Adrenal gland (tissue), 12 donors: ENCODE results near the gene BRSK2. TPM values are rescaled to one million over a fixed set of nuclear protein-coding genes. Genes with fewer than 3 reads are reported as not detected.

Experiments used
- DNase-seq, 7 donors: peaks; one replicate each; pipeline ENCODE4 v3.0.0-alpha.2; 2019 to 2020
- H3K27ac ChIP-seq, 5 donors: fragments of 200-600 bp; sonication (generic) in 4 of 5; 1 replicate in 3 of 5; 2 replicates in 2 of 5; pipeline versions ENCODE4 v1.5.1 to v1.8.0; 2016 to 2020; ENCODE audit warnings: mild to moderate bottlenecking in 1 of 5
- H3K27me3 ChIP-seq: fragments of 200-600 bp; 2 replicates; pipeline ENCODE4 v1.8.0; 2021
- H3K36me3 ChIP-seq, 2 donors: fragments of 200-600 bp; replicated peaks in 1 of 2; 1 replicate in 1 of 2; 2 replicates in 1 of 2; pipeline versions ENCODE4 v1.5.1 to v1.8.0; 2018 to 2022
- H3K4me1 ChIP-seq, 2 donors: fragments of 200-600 bp; replicated peaks in 1 of 2; 1 replicate in 1 of 2; 2 replicates in 1 of 2; pipeline versions ENCODE4 v1.5.1 to v1.8.0; 2018 to 2021
- H3K4me3 ChIP-seq, 4 donors: fragments of 200-600 bp; sonication (generic) in 3 of 4; one replicate each; pipeline ENCODE4 v1.5.1; 2016 to 2018
- H3K9me3 ChIP-seq, 3 donors: fragments of 200-600 bp; sonication (generic) in 1 of 3; replicated peaks in 1 of 3; 1 replicate in 2 of 3; 2 replicates in 1 of 3; pipeline versions ENCODE4 v1.5.1 to v1.8.0; 2016 to 2021
- CTCF ChIP-seq, 6 experiments: fragments of 450-650 bp in 4 of 6; fragments of 200-600 bp in 2 of 6; sonication (generic) in 1 of 6; IDR thresholded peaks; 1 replicate in 5 of 6; 2 replicates in 1 of 6; pipeline versions ENCODE4 v1.5.1 to v1.8.0; 2016 to 2021; ENCODE audit warnings: antibody characterized with exemption in 6 of 6, mild to moderate bottlenecking in 2 of 6, moderate library complexity in 1 of 6
- POLR2A ChIP-seq, 2 donors: fragments of 450-650 bp; IDR thresholded peaks; one replicate each; pipeline ENCODE4 v1.6.1; 2017; ENCODE audit warnings: antibody characterized with exemption in 2 of 2, mild to moderate bottlenecking in 2 of 2, moderate library complexity in 1 of 2
- WGBS, 4 donors: extraction: QIAGEN DNeasy Blood & Tissue Kit in 2 of 4; methylation state at CpG; one replicate each; pipeline versions ENCODE4 v1.1.5 to v1.1.7; 2013 to 2017; 5-methylcytosine and 5-hydroxymethylcytosine counted together
- intact Hi-C, 2 donors: fragments of 100-400 bp; cut with DNase I; formaldehyde crosslinking; loops; one replicate each; pipeline versions ENCODE4 v1.14.1 to v1.15.0; 2022 to 2023
- polyA plus RNA-seq, 3 donors: library from polyadenylated mRNA; stranded (reverse); fragments of 200-250 nt in 2 of 3; fragments of 350-450 nt in 1 of 3; fragmentation: Illumina TruSeq in 1 of 3; extraction: RNeasy Lipid Tissue Mini Kit (QIAGEN cat#74804) in 1 of 3; gene quantifications; one replicate each; pipeline ENCODE4 v1.2.3, GENCODE V29; 2013 to 2014
- total RNA-seq, 9 donors: library from RNA; depleted of rRNA in 4 of 9; stranded (reverse); fragments of >200 nt in 4 of 9; fragments of 120-200 nt in 1 of 9; fragmentation: NEBNext Ultra II Directional in 1 of 9; extraction: Animal tissue kit (Norgen Biotek cat#: 25700) in 1 of 9; gene quantifications; one replicate each; pipeline versions ENCODE4 v1.1.0 to v1.2.4, GENCODE V29; 2013 to 2023
- donor health status: healthy with polysubstance abuse.
- donor health status: Bipolar disorder and iron deficiency.
- donor health status: DM: yes; HTN: yes; CAD: no.
- donor health status: DM: no; HTN: no; CAD: no.
- donor health status: DM: no; HTN: no; CAD: no.
- donor health status: DM: yes; HTN: yes; CAD: no.

The BRSK2 gene
- total and polyA plus RNA-seq, 12 donors = 0.18 to 24.5 (median 1.4) TPM; not detected in 1

DNA sequence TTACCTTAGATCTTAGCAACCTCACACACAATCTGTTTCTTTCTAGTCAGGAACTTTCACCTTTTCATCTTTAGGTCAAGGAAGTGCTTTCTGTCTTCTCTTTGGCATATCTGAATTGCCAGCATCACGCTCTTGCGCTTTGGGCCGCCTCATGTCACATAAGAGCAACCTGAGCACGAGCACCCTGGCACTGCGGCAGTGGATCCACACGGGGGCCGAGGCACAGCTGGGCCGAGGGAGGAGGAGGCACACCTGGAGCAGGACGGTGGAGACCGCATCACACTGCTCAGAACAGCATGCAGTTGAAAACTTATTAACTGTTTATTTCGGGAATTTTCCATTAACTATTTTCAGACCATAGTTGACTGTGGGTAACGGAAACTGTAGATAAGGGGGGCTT, 86.1 kb downstream of the BRSK2 start:
- Histone ChIP-seq H3K9me3 (no peaks in the 10 kb centered on the region), H3K27me3 (no peaks in the 10 kb centered on the region), H3K27ac (no peak overlapping the region), H3K4me1 (no peaks in the 10 kb centered on the region), H3K36me3 (peaks cover 0 to 51% of the 10 kb centered on the region in 2 donors), H3K4me3 (no peak overlapping the region)
- WGBS, 4 donors = 90 to 98% (median 96%) methylated on average over 12 of the region's 12 CpGs
- TF ChIP-seq CTCF (IDR thresholded peaks at IDR 0.05) (no peak), POLR2A (IDR thresholded peaks at IDR 0.05) (no peak)
- no peak for DNase-seq
- intact Hi-C loops = loop anchor here in 1 of 2 donors (10.0 kb wide), 1 partner anchor 61 kb away; no protein-coding TSS in a partner anchor

DNA sequence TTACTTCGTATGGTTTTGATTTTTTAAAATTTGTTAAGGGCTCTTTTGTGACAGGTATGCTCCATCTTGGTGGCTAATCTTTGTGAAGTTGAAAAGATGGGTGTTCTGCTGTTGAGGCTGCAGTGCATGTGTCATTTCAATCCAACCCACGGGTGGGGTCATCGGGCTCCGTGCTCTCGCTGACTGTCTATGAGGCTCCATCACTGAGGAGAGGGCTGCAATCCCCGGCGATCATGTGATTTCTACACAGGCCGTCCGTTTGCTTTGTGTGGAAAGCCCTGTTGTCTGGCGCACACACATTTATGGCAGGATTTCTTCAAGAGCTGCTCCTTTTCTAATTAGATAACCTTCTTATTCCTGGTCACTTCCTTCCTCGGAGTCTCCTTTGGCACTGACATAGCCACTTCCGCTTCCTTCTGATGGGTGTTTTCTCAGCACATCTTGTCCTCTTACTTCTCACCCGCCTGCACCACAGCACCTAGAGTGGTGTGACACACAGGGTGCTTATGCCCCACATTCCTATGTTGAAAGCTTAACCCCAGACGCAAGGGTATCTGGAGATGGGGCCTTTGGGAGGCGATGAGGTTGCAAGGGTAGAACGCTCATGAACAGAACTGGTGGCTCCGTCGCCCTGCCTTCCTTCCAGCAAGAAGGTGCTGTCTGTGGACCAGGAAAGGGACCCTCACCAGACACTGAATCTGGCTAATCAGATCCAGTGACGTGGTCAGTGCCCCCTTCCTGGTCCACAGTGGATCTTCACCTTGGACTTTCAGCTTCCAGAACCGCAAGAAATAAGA, 87.4 kb downstream of the BRSK2 start:
- DNase-seq = no peak

GRCh38 chr11:1478011-1478410, 88.3 kb downstream of the BRSK2 start:
- TF ChIP-seq POLR2A (IDR thresholded peaks at IDR 0.05) = no peak
- no peak for TF ChIP-seq CTCF (IDR thresholded peaks at IDR 0.05)
- H3K4me3 ChIP-seq = no peak overlapping the region
- intact Hi-C loops = loop anchor here in 1 of 2 donors (10.0 kb wide), 1 partner anchor 63 kb away; no protein-coding TSS in a partner anchor
- 93 to 98% (median 95%) methylated on average over 12 to 13 of the region's 13 CpGs for whole genome bisulfite sequencing, 4 donors
- no peaks in the 10 kb centered on the region for H3K27me3 ChIP-seq
- H3K27ac ChIP-seq = no peak overlapping the region
- no peak for DNase-seq
- peaks cover 0 to 43% of the 10 kb centered on the region in 2 donors for H3K36me3 ChIP-seq
- H3K4me1 ChIP-seq = peaks cover 0 to 5% of the 10 kb centered on the region in 2 donors
- H3K9me3 ChIP-seq = no peaks in the 10 kb centered on the region

More for the DNA sequence above, 87.4 kb downstream of the BRSK2 start:
- no peak overlapping the region for H3K4me3 ChIP-seq
- H3K4me1 ChIP-seq = no peaks in the 10 kb centered on the region
- no peak overlapping the region for H3K27ac ChIP-seq
- no peak for TF ChIP-seq CTCF (IDR thresholded peaks at IDR 0.05)
- no peak for TF ChIP-seq POLR2A (IDR thresholded peaks at IDR 0.05)
- no peaks in the 10 kb centered on the region for H3K9me3 ChIP-seq
- no peaks in the 10 kb centered on the region for H3K27me3 ChIP-seq
- intact Hi-C loops = loop anchor here in 1 of 2 donors (10.0 kb wide), 1 partner anchor 62 kb away; no protein-coding TSS in a partner anchor
- H3K36me3 ChIP-seq = peaks cover 0 to 43% of the 10 kb centered on the region in 2 donors
- 86 to 93% (median 88%) methylated on average over 20 of the region's 20 CpGs for WGBS, 4 donors

- H3K27ac ChIP-seq = no peak overlapping the region
- peaks cover 0 to 9% of the 10 kb centered on the region in 2 donors for H3K4me1 ChIP-seq
- DNase-seq = no peak
These were observed 88.8 kb downstream of the BRSK2 start for GRCh38 chr11:1478544-1478943.

More at GRCh38 chr11:1478544-1478943, 88.8 kb downstream of the BRSK2 start:
- Histone ChIP-seq H3K9me3 (no peaks in the 10 kb centered on the region), H3K27me3 (no peaks in the 10 kb centered on the region), H3K36me3 (peaks cover 0 to 43% of the 10 kb centered on the region in 2 donors), H3K4me3 (no peak overlapping the region)
- 77 to 83% (median 80%) methylated on average over 8 to 9 of the region's 9 CpGs for WGBS, 4 donors
- intact Hi-C loops = loop anchor here in 1 of 2 donors (10.0 kb wide), 1 partner anchor 64 kb away; no protein-coding TSS in a partner anchor
- TF ChIP-seq POLR2A (IDR thresholded peaks at IDR 0.05) (no peak), CTCF (IDR thresholded peaks at IDR 0.05) (no peak)
